ENCODE measurements around the gene SERPINB2. TPM values are rescaled to one million over a fixed set of nuclear protein-coding genes. Genes with fewer than 3 reads are reported as not detected.
A peak's percentile ranks its signal among the peaks of the same experiment; 100 is the strongest.

The SERPINB2 gene
- total RNA-seq, 1 experiment from 2014 or later, result 0.82 TPM

DNA sequence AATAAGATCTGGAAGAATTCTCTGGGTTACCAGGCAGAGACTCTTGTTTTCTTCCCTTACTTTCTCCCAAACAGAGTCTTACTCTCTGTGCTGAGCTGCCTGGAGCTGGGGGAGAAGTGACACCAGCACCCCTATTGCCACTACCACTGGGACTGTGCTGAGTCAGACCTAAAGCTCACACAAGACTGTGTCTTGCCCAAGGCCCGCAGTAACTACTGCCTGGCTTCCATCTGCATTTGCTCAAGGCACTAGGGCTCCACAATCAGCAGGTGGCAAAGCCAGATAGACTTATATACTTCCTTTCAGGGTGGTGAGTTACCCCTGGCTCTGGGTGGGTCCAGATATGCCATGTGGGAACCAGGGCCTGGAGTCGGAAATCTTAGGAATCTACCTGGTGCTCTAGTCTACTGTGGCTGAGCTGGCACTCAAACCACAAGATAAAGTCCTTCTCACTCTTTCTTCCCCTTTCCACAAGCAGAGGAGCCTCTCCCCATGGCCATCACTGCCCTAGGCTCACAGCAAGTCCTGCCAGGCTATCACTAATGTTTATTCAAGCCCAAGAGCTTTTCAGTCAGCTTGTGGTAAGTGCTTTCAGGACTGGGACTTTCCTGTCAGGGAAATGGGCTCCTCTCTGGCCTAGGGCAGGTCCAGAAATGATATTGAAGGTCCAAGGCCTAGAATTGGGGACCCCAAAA is 27.6 kb upstream of the SERPINB2 start:
- Mint-ChIP-seq H3K9me3 (ENCODE audit: unreplicated experiment) (peaks cover 13% of the 10 kb centered on the region), H3K4me3 (ENCODE audit: unreplicated experiment) (no peak overlapping the region), H3K36me3 (ENCODE audit: insufficient read depth, unreplicated experiment) (no peaks in the 10 kb centered on the region), H3K27me3 (ENCODE audit: insufficient read depth, unreplicated experiment) (no peaks in the 10 kb centered on the region), H3K27ac (ENCODE audit: low read depth, unreplicated experiment) (no peak overlapping the region), H3K4me1 (ENCODE audit: insufficient read depth, unreplicated experiment) (peaks cover 5% of the 10 kb centered on the region)
- BruUV-seq (replicated peaks), result no TSS peak
- intact Hi-C loops (cut with micrococcal nuclease), result no loop called here
- TF ChIP-seq, protein P1, sequence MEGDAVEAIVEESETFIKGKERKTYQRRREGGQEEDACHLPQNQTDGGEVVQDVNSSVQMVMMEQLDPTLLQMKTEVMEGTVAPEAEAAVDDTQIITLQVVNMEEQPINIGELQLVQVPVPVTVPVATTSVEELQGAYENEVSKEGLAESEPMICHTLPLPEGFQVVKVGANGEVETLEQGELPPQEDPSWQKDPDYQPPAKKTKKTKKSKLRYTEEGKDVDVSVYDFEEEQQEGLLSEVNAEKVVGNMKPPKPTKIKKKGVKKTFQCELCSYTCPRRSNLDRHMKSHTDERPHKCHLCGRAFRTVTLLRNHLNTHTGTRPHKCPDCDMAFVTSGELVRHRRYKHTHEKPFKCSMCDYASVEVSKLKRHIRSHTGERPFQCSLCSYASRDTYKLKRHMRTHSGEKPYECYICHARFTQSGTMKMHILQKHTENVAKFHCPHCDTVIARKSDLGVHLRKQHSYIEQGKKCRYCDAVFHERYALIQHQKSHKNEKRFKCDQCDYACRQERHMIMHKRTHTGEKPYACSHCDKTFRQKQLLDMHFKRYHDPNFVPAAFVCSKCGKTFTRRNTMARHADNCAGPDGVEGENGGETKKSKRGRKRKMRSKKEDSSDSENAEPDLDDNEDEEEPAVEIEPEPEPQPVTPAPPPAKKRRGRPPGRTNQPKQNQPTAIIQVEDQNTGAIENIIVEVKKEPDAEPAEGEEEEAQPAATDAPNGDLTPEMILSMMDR (IDR thresholded peaks at IDR 0.05; ENCODE audit: unreplicated experiment), result no peak
- ChIA-PET CTCF (interaction anchor here (0.6 to 2.7 kb wide), 8 partner anchors 12 to 342 kb away, joined by 3 to 21 read pairs (median 4); no protein-coding TSS in a partner anchor), POLR2A (interaction anchor here (1.1 kb wide), 2 partner anchors 12 to 353 kb away, joined by 3 to 4 read pairs; no protein-coding TSS in a partner anchor)
- no peak for DNase-seq (ENCODE audit: unreplicated experiment)

DNA sequence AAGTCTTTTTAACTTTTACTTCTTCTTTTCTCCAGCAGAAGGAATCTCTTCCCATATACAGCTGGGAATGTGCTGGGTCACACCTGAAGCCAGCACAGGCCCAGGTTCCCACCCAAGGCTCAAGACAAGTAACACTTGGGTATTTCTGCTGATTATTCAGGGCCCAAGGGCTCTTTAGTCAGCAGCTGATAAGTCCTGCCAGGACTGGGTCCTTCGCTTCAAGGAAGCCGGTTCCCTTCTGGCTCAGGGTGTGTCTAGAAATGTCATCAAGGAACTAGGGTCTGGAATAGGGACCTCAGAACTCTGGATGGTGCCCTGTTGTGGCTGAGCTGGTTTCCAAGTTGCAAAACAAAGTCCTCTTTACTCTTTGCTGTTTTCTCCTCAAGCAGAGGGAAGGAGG is 27.0 kb upstream of the SERPINB2 start:
- no TSS peak for BruUV-seq (replicated peaks)
- CTCF ChIA-PET, result interaction anchor here (0.7 to 2.7 kb wide), 3 partner anchors 12 to 76 kb away, joined by 3 to 21 read pairs (median 3); no protein-coding TSS in a partner anchor
- intact Hi-C loops (cut with micrococcal nuclease), result no loop called here

DNA sequence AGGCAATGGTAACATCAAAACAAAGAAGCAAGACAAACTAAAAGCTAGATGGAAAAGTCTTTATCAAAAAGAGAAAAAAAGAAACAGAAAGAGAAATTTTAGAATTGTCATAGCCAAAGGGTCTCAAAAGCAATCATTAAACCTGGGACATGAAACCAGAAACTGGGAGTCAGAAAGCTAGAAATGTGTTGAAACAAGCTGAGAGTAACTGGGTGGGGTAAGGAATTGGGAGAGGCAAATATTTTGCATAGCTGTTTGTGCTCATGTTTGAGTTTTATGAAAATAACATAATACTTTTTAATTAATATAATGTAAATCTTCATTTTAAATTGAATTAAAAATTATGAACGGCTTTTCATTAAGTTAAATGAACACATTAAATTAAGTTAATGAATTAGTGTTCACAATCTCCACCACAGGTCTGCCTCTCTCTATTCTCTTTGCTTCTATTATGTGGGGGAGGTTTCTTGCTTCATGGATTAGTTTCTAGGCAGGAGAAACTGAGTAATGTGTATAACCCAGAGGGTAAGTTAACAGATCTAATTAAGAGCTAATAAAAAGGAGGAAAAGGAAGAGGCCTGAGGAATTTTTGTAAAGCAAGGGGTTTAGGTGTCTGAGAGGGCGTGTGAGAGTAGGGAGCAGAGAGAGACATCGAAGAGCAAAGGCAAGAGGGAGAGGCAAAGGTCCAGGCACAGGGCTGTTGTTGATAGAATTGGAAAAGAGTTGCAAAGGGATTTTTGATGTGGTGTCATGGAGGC is 20.0 kb upstream of the SERPINB2 start:
- DNase-seq (ENCODE audit: unreplicated experiment), result peak; percentile 22
- H3K36me3 Mint-ChIP-seq (ENCODE audit: insufficient read depth, unreplicated experiment), result no peaks in the 10 kb centered on the region
- POLR2A ChIA-PET, result interaction anchor here (0.8 to 5.2 kb wide), 6 partner anchors 10 to 103 kb away, joined by 3 to 33 read pairs (median 10); partner anchors contain the start of gene SERPINB8
- BruUV-seq (replicated peaks), result no TSS peak
- H3K4me3 Mint-ChIP-seq (ENCODE audit: unreplicated experiment), result peak overlapping the region; percentile 52
- H3K27me3 Mint-ChIP-seq (ENCODE audit: insufficient read depth, unreplicated experiment), result no peaks in the 10 kb centered on the region
- H3K9me3 Mint-ChIP-seq (ENCODE audit: unreplicated experiment), result no peaks in the 10 kb centered on the region
- intact Hi-C loops (cut with micrococcal nuclease), result loop anchor here (5.0 kb wide), 1 partner anchor 70 kb away; no protein-coding TSS in a partner anchor
- TF ChIP-seq, protein P1 (IDR thresholded peaks at IDR 0.05; ENCODE audit: unreplicated experiment), result no peak
- CTCF ChIA-PET, result interaction anchor here (0.6 to 2.6 kb wide), 10 partner anchors 23 to 1892 kb away, joined by 3 to 30 read pairs (median 4); no protein-coding TSS in a partner anchor
- H3K4me1 Mint-ChIP-seq (ENCODE audit: insufficient read depth, unreplicated experiment), result peaks cover 32% of the 10 kb centered on the region
- peak overlapping the region; percentile 91 for H3K27ac Mint-ChIP-seq (ENCODE audit: low read depth, unreplicated experiment)

More for the DNA sequence above, 27.0 kb upstream of the SERPINB2 start:
- DNase-seq (ENCODE audit: unreplicated experiment), result no peak
- POLR2A ChIA-PET, result no interaction called here
- Mint-ChIP-seq H3K4me1 (ENCODE audit: insufficient read depth, unreplicated experiment) (peaks cover 5% of the 10 kb centered on the region), H3K36me3 (ENCODE audit: insufficient read depth, unreplicated experiment) (no peaks in the 10 kb centered on the region), H3K4me3 (ENCODE audit: unreplicated experiment) (no peak overlapping the region), H3K27me3 (ENCODE audit: insufficient read depth, unreplicated experiment) (no peaks in the 10 kb centered on the region), H3K27ac (ENCODE audit: low read depth, unreplicated experiment) (no peak overlapping the region), H3K9me3 (ENCODE audit: unreplicated experiment) (peaks cover 13% of the 10 kb centered on the region)
- TF ChIP-seq, protein P1 (IDR thresholded peaks at IDR 0.05; ENCODE audit: unreplicated experiment), result no peak

DNA sequence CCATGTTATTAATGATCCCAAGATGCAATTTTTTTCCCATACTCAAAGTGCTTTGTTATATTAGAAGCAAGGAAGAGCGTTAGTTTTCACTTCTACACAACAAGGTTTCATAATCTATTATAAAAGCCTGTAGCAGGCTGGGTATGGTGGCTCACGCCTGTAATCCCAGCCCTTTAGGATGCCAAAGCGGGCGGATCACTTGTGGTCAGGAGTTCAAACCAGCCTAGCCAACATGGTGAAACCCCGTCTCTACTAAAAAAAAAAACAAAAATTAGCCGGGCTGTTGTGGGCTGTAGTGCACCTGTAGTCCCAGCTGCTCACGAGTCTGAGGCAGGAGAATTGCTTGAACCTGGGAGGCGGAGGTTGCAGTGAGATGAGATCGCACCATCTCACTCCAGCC is 19.0 kb upstream of the SERPINB2 start:
- peak overlapping the region; percentile 91 for H3K27ac Mint-ChIP-seq (ENCODE audit: low read depth, unreplicated experiment)
- intact Hi-C loops (cut with micrococcal nuclease), result loop anchor here (5.0 kb wide), 1 partner anchor 69 kb away; no protein-coding TSS in a partner anchor
- no peak overlapping the region for H3K4me3 Mint-ChIP-seq (ENCODE audit: unreplicated experiment)
- H3K4me1 Mint-ChIP-seq (ENCODE audit: insufficient read depth, unreplicated experiment), result peaks cover 32% of the 10 kb centered on the region
- POLR2A ChIA-PET, result interaction anchor here (2.5 to 5.2 kb wide), 3 partner anchors 11 to 102 kb away, joined by 9 to 33 read pairs (median 26); partner anchors contain the start of gene SERPINB8
- TF ChIP-seq, protein P1 (IDR thresholded peaks at IDR 0.05; ENCODE audit: unreplicated experiment), result no peak
- DNase-seq (ENCODE audit: unreplicated experiment), result no peak
- CTCF ChIA-PET, result interaction anchor here (2.6 kb wide), 1 partner anchor 68 kb away, joined by 30 read pairs; no protein-coding TSS in a partner anchor
- H3K9me3 Mint-ChIP-seq (ENCODE audit: unreplicated experiment), result no peaks in the 10 kb centered on the region
- no TSS peak for BruUV-seq (replicated peaks)
- no peaks in the 10 kb centered on the region for H3K27me3 Mint-ChIP-seq (ENCODE audit: insufficient read depth, unreplicated experiment)
- H3K36me3 Mint-ChIP-seq (ENCODE audit: insufficient read depth, unreplicated experiment), result no peaks in the 10 kb centered on the region

Measured in MCF 10A (cell line).